ENCODE results near the gene CCN6.

- TF ChIP-seq CTCF (IDR thresholded peaks at IDR 0.05) (no peak), POLR2A (IDR thresholded peaks at IDR 0.05) (no peak), POLR2AphosphoS5 (IDR thresholded peaks at IDR 0.05) (no peak)
Observed at GRCh38 chr6:112044196-112044595, 9.7 kb upstream of the CCN6 start.
